Esophagus muscularis mucosa (tissue), 4 donors: ENCODE results near the gene SIPA1L3.

Source experiments
- EP300 ChIP-seq: sonication (generic); formaldehyde crosslinking; IDR thresholded peaks from one replicate; pipeline ENCODE4 v1.6.1; 2017; ENCODE audit warnings: antibody characterized with exemption
- POLR2A ChIP-seq: fragments of 450-650 bp; IDR thresholded peaks from one replicate; pipeline ENCODE4 v1.6.1; 2017; ENCODE audit warnings: antibody characterized with exemption, moderate library complexity, mild to moderate bottlenecking, low read depth
- TF ChIP-seq, protein P1 (sequence below), 3 experiments: fragments of 200-600 bp in 2 of 3; fragments of 450-650 bp in 1 of 3; sonication (generic) in 2 of 3; IDR thresholded peaks; one replicate each; pipeline ENCODE4 v1.5.1; 2017 to 2019; ENCODE audit warnings: antibody characterized with exemption in 3 of 3, mild to moderate bottlenecking in 2 of 3, moderate library complexity in 1 of 3

DNA sequence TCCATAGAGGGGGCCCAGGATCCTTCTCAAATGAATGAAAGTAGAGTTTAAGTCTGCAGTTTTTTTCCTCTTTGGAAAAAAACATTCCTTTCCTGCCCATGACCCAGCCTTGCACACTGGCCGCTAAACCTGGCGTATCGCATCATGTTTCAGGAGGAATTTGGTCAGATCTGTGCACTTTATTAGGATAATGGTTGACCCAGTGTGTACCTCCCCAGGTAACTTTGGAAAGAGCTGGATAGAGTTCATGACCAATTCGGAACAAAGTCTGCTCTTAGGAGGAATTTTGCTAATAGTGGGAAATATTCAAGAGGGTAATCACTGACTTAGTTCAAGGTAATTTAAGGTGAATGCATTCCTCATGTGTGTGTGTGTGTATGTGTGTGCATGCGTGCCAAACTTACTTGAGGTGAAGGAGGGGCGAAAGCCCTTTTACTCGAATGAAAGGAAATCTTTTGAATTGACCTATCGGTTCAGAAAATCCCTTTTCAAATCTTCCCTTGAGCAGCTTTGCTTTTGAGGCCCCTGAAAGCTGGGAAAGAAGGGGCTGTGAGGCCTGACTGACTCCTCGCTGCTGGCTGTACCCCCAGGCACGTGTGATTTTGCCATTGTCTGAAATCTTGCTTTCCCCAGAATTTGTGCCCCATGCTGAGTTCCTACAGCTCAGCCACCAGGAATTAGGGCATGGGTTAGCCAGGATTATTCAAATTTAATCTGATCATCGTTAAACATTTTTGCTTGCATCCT, 46.3 kb downstream of the SIPA1L3 start:
- TF ChIP-seq EP300 (no peak), POLR2A (no peak)
- TF ChIP-seq, protein P1, sequence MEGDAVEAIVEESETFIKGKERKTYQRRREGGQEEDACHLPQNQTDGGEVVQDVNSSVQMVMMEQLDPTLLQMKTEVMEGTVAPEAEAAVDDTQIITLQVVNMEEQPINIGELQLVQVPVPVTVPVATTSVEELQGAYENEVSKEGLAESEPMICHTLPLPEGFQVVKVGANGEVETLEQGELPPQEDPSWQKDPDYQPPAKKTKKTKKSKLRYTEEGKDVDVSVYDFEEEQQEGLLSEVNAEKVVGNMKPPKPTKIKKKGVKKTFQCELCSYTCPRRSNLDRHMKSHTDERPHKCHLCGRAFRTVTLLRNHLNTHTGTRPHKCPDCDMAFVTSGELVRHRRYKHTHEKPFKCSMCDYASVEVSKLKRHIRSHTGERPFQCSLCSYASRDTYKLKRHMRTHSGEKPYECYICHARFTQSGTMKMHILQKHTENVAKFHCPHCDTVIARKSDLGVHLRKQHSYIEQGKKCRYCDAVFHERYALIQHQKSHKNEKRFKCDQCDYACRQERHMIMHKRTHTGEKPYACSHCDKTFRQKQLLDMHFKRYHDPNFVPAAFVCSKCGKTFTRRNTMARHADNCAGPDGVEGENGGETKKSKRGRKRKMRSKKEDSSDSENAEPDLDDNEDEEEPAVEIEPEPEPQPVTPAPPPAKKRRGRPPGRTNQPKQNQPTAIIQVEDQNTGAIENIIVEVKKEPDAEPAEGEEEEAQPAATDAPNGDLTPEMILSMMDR (IDR thresholded peaks at IDR 0.05), result no peak
